ENCODE measurements around the gene CLASRP. TPM values are rescaled to one million over a fixed set of nuclear protein-coding genes. Genes with fewer than 3 reads are reported as not detected.

CLASRP gene
- polyA plus RNA-seq, 2 of the 4 experiments (the other 2 are of a cell fraction): 39.0 to 86.4 TPM

DNA sequence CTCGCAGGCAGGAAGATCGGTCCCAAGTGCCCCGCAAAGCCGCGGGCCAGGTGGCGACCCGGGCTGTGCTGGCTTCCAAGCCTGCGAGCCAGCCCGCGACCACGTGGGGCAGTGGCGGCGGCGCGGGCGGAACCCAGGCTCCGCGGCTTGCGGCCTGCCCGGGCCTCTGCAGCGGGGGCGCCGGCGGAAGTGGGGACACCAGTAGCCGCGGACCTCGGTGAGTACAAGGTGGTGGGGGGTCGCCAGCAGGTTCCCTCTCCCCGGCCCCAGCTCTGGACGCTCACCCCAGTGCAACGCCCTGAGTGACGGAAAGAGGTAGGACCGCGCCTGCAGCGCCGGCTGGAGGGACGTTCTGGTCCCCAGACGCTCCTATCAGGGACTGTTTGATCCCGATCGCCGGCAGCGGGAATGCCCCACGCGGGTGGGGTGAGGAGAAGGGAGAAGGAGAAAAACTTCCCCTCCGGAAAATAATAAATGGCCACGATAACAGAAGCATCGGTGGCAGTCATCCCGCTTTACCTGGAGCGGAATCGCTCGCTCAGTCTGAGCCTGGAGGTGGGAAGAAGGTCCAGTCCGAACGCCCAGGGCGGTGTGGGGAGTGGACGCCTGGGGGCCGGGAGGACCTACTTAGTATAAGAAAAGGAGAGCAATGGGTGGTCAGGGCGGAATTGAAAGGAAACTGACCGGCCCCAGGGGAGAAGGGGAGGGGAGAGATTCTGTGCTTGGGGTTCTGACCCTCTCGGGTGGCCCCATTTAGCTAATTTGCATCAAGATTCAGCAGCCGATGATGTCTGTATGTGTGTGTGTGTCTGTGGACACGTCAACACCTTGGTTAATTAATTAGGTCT lies 40.4 kb downstream of the CLASRP start, which contains the start of gene GEMIN7:
Gene GEMIN7, plus strand, starts transcription at position 198 of the 848 bp plus-strand sequence. CDS start 10,855 bp downstream, outside the sequence.
- DNase-seq (ENCODE audit: low read depth in 1 of 2, low spot score in 1 of 2) (peak; percentile 83 to 88), FAIRE-seq (no peak), ATAC-seq (peak; percentile 66 to 80)
- Histone ChIP-seq H3K4me1 (peaks cover 31% of the 10 kb centered on the region), H3K27ac (peak within 1 kb of the TSS; percentile 91 to 95), H3K9me3 (no peaks in the 10 kb centered on the region), H3K4me2 (peak within 1 kb of the TSS; percentile 92), H3K4me3 (peak within 1 kb of the TSS; percentile 96)
- under 1% methylated on average over 43 of the region's 61 CpGs for WGBS (ENCODE audit: missing lambda C conversion rate)
- POLR2A ChIA-PET: interaction anchor here (0.5 to 2.8 kb wide), 10 partner anchors 9 to 114 kb away, joined by 3 to 22 read pairs (median 4); partner anchors contain the start of genes BLOC1S3, PPP1R37 and TRAPPC6A
- CTCF ChIA-PET: interaction anchor here (0.6 to 7.7 kb wide), 8 partner anchors 13 to 138 kb away, joined by 3 to 56 read pairs (median 4); partner anchors contain the start of gene PPP1R37
- TF ChIP-seq CHD4 (IDR thresholded peaks at IDR 0.05; ENCODE audit: borderline replicate concordance): no peak
- TF ChIP-seq JUN (IDR thresholded peaks at IDR 0.05): peak; percentile 73 to 99; a peak in 4 of 5 replicates
- TF ChIP-seq RFX5 (IDR thresholded peaks at IDR 0.05): peak; percentile 75; the same call in 1 of the 2 replicates
- TF ChIP-seq KDM1A (IDR thresholded peaks at IDR 0.05; ENCODE audit: low read depth): no peak
- peak; percentile 68; the same call in 1 of the 2 replicates for TF ChIP-seq NPAS2 (CRISPR knock-in tag; IDR thresholded peaks at IDR 0.05; ENCODE audit: borderline replicate concordance)
- TF ChIP-seq, protein P1, sequence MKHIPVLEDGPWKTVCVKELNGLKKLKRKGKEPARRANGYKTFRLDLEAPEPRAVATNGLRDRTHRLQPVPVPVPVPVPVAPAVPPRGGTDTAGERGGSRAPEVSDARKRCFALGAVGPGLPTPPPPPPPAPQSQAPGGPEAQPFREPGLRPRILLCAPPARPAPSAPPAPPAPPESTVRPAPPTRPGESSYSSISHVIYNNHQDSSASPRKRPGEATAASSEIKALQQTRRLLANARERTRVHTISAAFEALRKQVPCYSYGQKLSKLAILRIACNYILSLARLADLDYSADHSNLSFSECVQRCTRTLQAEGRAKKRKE (CRISPR knock-in tag; IDR thresholded peaks at IDR 0.05; ENCODE audit: low read depth): peak; percentile 82; the same call in 1 of the 2 replicates
- TF ChIP-seq CBX2 (IDR thresholded peaks at IDR 0.05; ENCODE audit: borderline replicate concordance, low read depth): no peak
- TF ChIP-seq, protein P2, sequence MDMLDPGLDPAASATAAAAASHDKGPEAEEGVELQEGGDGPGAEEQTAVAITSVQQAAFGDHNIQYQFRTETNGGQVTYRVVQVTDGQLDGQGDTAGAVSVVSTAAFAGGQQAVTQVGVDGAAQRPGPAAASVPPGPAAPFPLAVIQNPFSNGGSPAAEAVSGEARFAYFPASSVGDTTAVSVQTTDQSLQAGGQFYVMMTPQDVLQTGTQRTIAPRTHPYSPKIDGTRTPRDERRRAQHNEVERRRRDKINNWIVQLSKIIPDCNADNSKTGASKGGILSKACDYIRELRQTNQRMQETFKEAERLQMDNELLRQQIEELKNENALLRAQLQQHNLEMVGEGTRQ (IDR thresholded peaks at IDR 0.05): peak; percentile 73
- TF ChIP-seq GATA3 (IDR thresholded peaks at IDR 0.05; ENCODE audit: borderline replicate concordance): peak; percentile 35; the same call in 1 of the 2 replicates
- TF ChIP-seq SMC3 (IDR thresholded peaks at IDR 0.05): peak; percentile 37; the same call in 2 of the 3 replicates
- TF ChIP-seq, protein P3, sequence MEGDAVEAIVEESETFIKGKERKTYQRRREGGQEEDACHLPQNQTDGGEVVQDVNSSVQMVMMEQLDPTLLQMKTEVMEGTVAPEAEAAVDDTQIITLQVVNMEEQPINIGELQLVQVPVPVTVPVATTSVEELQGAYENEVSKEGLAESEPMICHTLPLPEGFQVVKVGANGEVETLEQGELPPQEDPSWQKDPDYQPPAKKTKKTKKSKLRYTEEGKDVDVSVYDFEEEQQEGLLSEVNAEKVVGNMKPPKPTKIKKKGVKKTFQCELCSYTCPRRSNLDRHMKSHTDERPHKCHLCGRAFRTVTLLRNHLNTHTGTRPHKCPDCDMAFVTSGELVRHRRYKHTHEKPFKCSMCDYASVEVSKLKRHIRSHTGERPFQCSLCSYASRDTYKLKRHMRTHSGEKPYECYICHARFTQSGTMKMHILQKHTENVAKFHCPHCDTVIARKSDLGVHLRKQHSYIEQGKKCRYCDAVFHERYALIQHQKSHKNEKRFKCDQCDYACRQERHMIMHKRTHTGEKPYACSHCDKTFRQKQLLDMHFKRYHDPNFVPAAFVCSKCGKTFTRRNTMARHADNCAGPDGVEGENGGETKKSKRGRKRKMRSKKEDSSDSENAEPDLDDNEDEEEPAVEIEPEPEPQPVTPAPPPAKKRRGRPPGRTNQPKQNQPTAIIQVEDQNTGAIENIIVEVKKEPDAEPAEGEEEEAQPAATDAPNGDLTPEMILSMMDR (IDR thresholded peaks at IDR 0.05): no peak; the same call in 2 of the 3 replicates
- TF ChIP-seq TFCP2L1 (CRISPR knock-in tag; IDR thresholded peaks at IDR 0.05): no peak
- peak in 1 of 2 experiments; percentile 43; a peak in 1 of 4 replicates for TF ChIP-seq CEBPB (IDR thresholded peaks at IDR 0.05)
- TF ChIP-seq MYC (IDR thresholded peaks at IDR 0.05; ENCODE audit: borderline replicate concordance, low read length): peak; percentile 100
- 0 out of 2 replicates have a peak, but pooled peaks have one; percentile 72 for TF ChIP-seq EHF (CRISPR knock-in tag; IDR thresholded peaks at IDR 0.05)
- no peak for TF ChIP-seq NFE2L2 (conservative IDR thresholded peaks at IDR 0.05; ENCODE audit: low read length)
- no peak for TF ChIP-seq HDAC2 (IDR thresholded peaks at IDR 0.05)
- TF ChIP-seq, protein P4, sequence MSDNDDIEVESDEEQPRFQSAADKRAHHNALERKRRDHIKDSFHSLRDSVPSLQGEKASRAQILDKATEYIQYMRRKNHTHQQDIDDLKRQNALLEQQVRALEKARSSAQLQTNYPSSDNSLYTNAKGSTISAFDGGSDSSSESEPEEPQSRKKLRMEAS (IDR thresholded peaks at IDR 0.05): peak; percentile 100
- no peak for TF ChIP-seq JUNB (IDR thresholded peaks at IDR 0.05)
- peak in 1 of 2 experiments; percentile 32; a peak in 1 of 5 replicates for TF ChIP-seq RAD21 (conservative IDR thresholded peaks at IDR 0.05 in 1 of 2, IDR thresholded peaks at IDR 0.05 in 1 of 2)
- TF ChIP-seq, protein P5, sequence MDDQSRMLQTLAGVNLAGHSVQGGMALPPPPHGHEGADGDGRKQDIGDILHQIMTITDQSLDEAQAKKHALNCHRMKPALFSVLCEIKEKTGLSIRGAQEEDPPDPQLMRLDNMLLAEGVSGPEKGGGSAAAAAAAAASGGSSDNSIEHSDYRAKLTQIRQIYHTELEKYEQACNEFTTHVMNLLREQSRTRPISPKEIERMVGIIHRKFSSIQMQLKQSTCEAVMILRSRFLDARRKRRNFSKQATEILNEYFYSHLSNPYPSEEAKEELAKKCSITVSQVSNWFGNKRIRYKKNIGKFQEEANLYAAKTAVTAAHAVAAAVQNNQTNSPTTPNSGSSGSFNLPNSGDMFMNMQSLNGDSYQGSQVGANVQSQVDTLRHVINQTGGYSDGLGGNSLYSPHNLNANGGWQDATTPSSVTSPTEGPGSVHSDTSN (IDR thresholded peaks at IDR 0.05): peak; percentile 51
- TF ChIP-seq, protein P6, sequence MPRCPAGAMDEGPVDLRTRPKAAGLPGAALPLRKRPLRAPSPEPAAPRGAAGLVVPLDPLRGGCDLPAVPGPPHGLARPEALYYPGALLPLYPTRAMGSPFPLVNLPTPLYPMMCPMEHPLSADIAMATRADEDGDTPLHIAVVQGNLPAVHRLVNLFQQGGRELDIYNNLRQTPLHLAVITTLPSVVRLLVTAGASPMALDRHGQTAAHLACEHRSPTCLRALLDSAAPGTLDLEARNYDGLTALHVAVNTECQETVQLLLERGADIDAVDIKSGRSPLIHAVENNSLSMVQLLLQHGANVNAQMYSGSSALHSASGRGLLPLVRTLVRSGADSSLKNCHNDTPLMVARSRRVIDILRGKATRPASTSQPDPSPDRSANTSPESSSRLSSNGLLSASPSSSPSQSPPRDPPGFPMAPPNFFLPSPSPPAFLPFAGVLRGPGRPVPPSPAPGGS (IDR thresholded peaks at IDR 0.05): peak; percentile 86; the same call in 2 of the 3 replicates
- TF ChIP-seq HOXA7 (CRISPR knock-in tag; IDR thresholded peaks at IDR 0.05): no peak
- no peak for TF ChIP-seq ZSCAN20 (CRISPR knock-in tag; IDR thresholded peaks at IDR 0.05)
- TF ChIP-seq HOXB5 (CRISPR knock-in tag; IDR thresholded peaks at IDR 0.05): peak; percentile 82
- TF ChIP-seq FOSB (CRISPR knock-in tag; IDR thresholded peaks at IDR 0.05): no peak
- no peak for TF ChIP-seq RARB (CRISPR knock-in tag; IDR thresholded peaks at IDR 0.05)
- TF ChIP-seq BHLHE40 (IDR thresholded peaks at IDR 0.05; ENCODE audit: low read depth, low read length): no peak
- peak; percentile 89; the same call in 1 of the 2 replicates for TF ChIP-seq MAZ (IDR thresholded peaks at IDR 0.05; ENCODE audit: borderline replicate concordance, low read depth, low read length)
- peak; percentile 88; the same call in 1 of the 2 replicates for TF ChIP-seq KDM5A (IDR thresholded peaks at IDR 0.05)

Data from A549 (cell line).